PC-9 (cell line): ENCODE data around the gene NTF3. TPM values are rescaled to one million over a fixed set of nuclear protein-coding genes. Genes with fewer than 3 reads are reported as not detected.

ENCODE experiments used
- BruUV-seq: library from RNA; stranded (reverse); fragments of 400-500 nt; replicated peaks from 2 replicates; lab custom pipeline; 2021; lab: Mats Ljungman, UMichigan
- CTCF ChIA-PET: fragments of 300-600 bp; sonication (Branson Sonifier 250); formaldehyde crosslinking; loops from one replicate; lab custom pipeline; 2022; ENCODE audit warnings: antibody characterized with exemption; lab: Charles Lee
- POLR2A ChIA-PET: fragments of 300-600 bp; sonication (Branson Sonifier 250); formaldehyde crosslinking; loops from one replicate; lab custom pipeline; 2022; ENCODE audit warnings: antibody characterized with exemption; ENCODE audit not compliant: unreplicated experiment; lab: Charles Lee
- DNase-seq, 2 experiments: peaks; one replicate each; pipeline versions ENCODE4 v3.0.0 to v3.0.0-alpha.2; 2015 to 2022; ENCODE audit warnings: mixed read lengths in 1 of 2
- H2AFZ ChIP-seq: fragments of 200-600 bp; sonication (generic); 2 replicates; pipeline ENCODE4 v1.8.1; 2017; ENCODE audit warnings: antibody characterized with exemption
- H3F3A ChIP-seq: fragments of 200-600 bp; sonication (generic); 2 replicates; pipeline ENCODE4 v1.8.1; 2017; ENCODE audit warnings: antibody characterized with exemption, mild to moderate bottlenecking, low read depth; ENCODE audit not compliant: insufficient read depth
- H3K27ac ChIP-seq: fragments of 200-600 bp; sonication (generic); 2 replicates; pipeline ENCODE4 v1.6.1; 2016; ENCODE audit warnings: mixed run types
- H3K27me3 ChIP-seq: fragments of 200-600 bp; sonication (generic); 2 replicates; pipeline ENCODE4 v1.6.1; 2016; ENCODE audit warnings: low read depth, mixed run types; ENCODE audit not compliant: insufficient read depth
- H3K36me3 ChIP-seq: fragments of 200-600 bp; sonication (generic); 2 replicates; pipeline ENCODE4 v1.6.1; 2016; ENCODE audit warnings: low read depth, mixed run types
- H3K4me1 ChIP-seq: fragments of 200-600 bp; sonication (generic); replicated peaks from 2 replicates; pipeline ENCODE4 v1.6.1; 2016; ENCODE audit warnings: mixed run types; ENCODE audit not compliant: insufficient read depth
- H3K4me2 ChIP-seq: fragments of 200-600 bp; sonication (generic); 2 replicates; pipeline ENCODE4 v1.6.1; 2017; ENCODE audit warnings: mixed run types
- H3K4me3 ChIP-seq: fragments of 200-600 bp; sonication (generic); 2 replicates; pipeline ENCODE4 v1.6.1; 2016; ENCODE audit warnings: mixed run types
- H3K79me2 ChIP-seq: fragments of 200-600 bp; sonication (generic); 2 replicates; pipeline ENCODE4 v1.6.1; 2017; ENCODE audit warnings: low read depth, mixed run types
- H3K9me2 ChIP-seq: fragments of 200-600 bp; sonication (generic); 2 replicates; pipeline ENCODE4 v1.8.1; 2017; ENCODE audit warnings: mild to moderate bottlenecking; ENCODE audit not compliant: insufficient read depth
- H3K9me3 ChIP-seq: fragments of 200-600 bp; sonication (generic); 2 replicates; pipeline ENCODE4 v1.8.1; 2016; ENCODE audit warnings: low read depth; ENCODE audit not compliant: insufficient read depth
- H4K20me1 ChIP-seq: fragments of 200-600 bp; sonication (generic); 2 replicates; pipeline ENCODE4 v1.8.1; 2017; ENCODE audit not compliant: insufficient read depth
- EZH2 ChIP-seq: fragments of 200-600 bp; sonication (generic); IDR thresholded peaks from 2 replicates; pipeline ENCODE4 v1.8.0; 2017; ENCODE audit warnings: antibody characterized with exemption, low read depth
- intact Hi-C: fragments of 100-400 bp; cut with micrococcal nuclease; formaldehyde crosslinking; loops from one replicate; pipeline ENCODE4 v1.10.0; 2022; ENCODE audit not compliant: unreplicated experiment
- total RNA-seq: library from RNA; stranded (reverse); gene quantifications from 2 replicates; pipeline ENCODE4 v1.2.3, GENCODE V29; 2021
- TF ChIP-seq, protein P1 (sequence below): fragments of 200-600 bp; sonication (generic); conservative IDR thresholded peaks from 2 replicates; pipeline ENCODE4 v1.6.1; 2017; ENCODE audit warnings: mixed run types, antibody characterized with exemption, mild to moderate bottlenecking, moderate library complexity

Gene NTF3
- total RNA-seq, 1 experiment from 2014 or later, result not detected

- DNase-seq, result no peak
- H3K27ac ChIP-seq, result no peak overlapping the region
- no peak overlapping the region for H2AFZ ChIP-seq
- no peaks in the 10 kb centered on the region for H4K20me1 ChIP-seq
- H3K9me3 ChIP-seq, result no peaks in the 10 kb centered on the region
- intact Hi-C loops, result no loop called here
- ChIA-PET CTCF (no interaction called here), POLR2A (no interaction called here)
- no peak overlapping the region for H3K4me2 ChIP-seq
- H3K9me2 ChIP-seq, result no peaks in the 10 kb centered on the region
- no peaks in the 10 kb centered on the region for H3K79me2 ChIP-seq
- no peaks in the 10 kb centered on the region for H3K36me3 ChIP-seq
- H3K4me3 ChIP-seq, result no peak overlapping the region
- TF ChIP-seq, protein P1, sequence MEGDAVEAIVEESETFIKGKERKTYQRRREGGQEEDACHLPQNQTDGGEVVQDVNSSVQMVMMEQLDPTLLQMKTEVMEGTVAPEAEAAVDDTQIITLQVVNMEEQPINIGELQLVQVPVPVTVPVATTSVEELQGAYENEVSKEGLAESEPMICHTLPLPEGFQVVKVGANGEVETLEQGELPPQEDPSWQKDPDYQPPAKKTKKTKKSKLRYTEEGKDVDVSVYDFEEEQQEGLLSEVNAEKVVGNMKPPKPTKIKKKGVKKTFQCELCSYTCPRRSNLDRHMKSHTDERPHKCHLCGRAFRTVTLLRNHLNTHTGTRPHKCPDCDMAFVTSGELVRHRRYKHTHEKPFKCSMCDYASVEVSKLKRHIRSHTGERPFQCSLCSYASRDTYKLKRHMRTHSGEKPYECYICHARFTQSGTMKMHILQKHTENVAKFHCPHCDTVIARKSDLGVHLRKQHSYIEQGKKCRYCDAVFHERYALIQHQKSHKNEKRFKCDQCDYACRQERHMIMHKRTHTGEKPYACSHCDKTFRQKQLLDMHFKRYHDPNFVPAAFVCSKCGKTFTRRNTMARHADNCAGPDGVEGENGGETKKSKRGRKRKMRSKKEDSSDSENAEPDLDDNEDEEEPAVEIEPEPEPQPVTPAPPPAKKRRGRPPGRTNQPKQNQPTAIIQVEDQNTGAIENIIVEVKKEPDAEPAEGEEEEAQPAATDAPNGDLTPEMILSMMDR, result peak; percentile 45; the same call in 1 of the 2 replicates
- no peak for TF ChIP-seq EZH2
- no peaks in the 10 kb centered on the region for H3K4me1 ChIP-seq
- H3K27me3 ChIP-seq, result peaks cover 23% of the 10 kb centered on the region; the same call in 1 of the 2 replicates
- no peaks in the 10 kb centered on the region for H3F3A ChIP-seq
- no TSS peak for BruUV-seq
Measured at GRCh38 chr12:5428332-5429221, 3.3 kb upstream of the NTF3 start.

GRCh38 chr12:5429741-5430557 is 2.0 kb upstream of the NTF3 start:
- BruUV-seq, result no TSS peak
- no peaks in the 10 kb centered on the region for H3F3A ChIP-seq
- intact Hi-C loops, result no loop called here
- TF ChIP-seq, protein P1, result no peak
- no peak for TF ChIP-seq EZH2
- no peaks in the 10 kb centered on the region for H4K20me1 ChIP-seq
- H3K36me3 ChIP-seq, result no peaks in the 10 kb centered on the region
- no peaks in the 10 kb centered on the region for H3K4me1 ChIP-seq
- POLR2A ChIA-PET, result no interaction called here
- CTCF ChIA-PET, result no interaction called here
- no peak for DNase-seq
- no peak overlapping the region for H2AFZ ChIP-seq
- no peak overlapping the region for H3K4me2 ChIP-seq
- H3K9me2 ChIP-seq, result no peaks in the 10 kb centered on the region
- peaks cover 27% of the 10 kb centered on the region for H3K27me3 ChIP-seq
- no peak overlapping the region for H3K4me3 ChIP-seq
- H3K9me3 ChIP-seq, result no peaks in the 10 kb centered on the region
- no peak overlapping the region for H3K27ac ChIP-seq
- no peaks in the 10 kb centered on the region for H3K79me2 ChIP-seq

DNA sequence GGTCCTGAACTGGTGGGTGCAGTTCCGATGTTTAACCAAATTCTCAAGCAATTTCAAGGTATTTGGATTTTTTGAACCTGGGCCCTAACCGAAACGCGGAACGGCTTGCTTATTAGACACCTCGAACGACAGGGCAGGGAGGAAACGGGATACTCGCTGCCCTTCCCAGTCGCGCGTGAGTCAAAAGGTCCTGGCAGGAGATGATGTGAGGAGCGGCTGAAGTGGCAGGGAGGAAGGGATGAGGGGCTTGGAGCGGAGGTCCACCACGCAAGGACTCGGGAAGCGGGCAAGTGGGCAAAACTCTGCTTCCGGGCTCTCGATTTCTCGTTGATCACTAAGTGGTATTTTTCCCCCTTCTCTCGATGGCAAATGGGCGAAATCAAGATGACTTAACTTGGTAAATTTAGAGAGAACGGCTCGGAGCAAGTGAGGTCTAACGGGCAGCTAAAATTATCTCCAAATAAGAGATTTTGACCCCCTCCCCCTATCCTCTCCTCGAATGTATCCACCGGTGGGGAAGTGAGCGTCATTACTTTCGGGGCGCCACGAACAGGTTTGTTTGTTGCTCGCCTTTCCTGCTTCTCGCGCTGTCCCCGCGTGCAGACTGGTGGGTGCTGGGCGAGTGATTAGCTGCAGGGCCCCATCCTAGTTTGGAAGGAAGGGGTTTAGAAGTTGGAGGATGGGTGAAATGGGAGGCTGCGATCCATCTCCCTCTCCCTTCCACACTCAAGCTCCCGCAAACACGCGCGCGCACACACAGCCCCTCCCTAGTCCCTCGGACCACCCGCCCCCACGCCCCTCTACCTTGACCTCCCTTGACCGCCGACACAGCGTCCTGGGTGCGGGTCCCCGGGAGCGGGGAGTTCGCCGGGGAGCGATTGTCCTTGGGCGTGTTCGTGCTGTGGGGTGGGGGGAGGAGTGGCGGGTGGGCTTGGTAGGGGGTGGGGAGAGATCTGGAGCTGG is 986 bp upstream of the NTF3 start:
- CTCF ChIA-PET, result no interaction called here
- H2AFZ ChIP-seq, result no peak overlapping the region
- no peak overlapping the region for H3K4me2 ChIP-seq

More for the DNA sequence above, 986 bp upstream of the NTF3 start:
- H3K27ac ChIP-seq, result no peak overlapping the region
- intact Hi-C loops, result no loop called here
- H3K9me2 ChIP-seq, result no peaks in the 10 kb centered on the region
- no TSS peak for BruUV-seq
- no peaks in the 10 kb centered on the region for H3K9me3 ChIP-seq
- H3F3A ChIP-seq, result no peaks in the 10 kb centered on the region
- H4K20me1 ChIP-seq, result no peaks in the 10 kb centered on the region
- H3K4me3 ChIP-seq, result no peak overlapping the region
- H3K36me3 ChIP-seq, result no peaks in the 10 kb centered on the region
- no peaks in the 10 kb centered on the region for H3K79me2 ChIP-seq
- H3K27me3 ChIP-seq, result peaks cover 37% of the 10 kb centered on the region
- H3K4me1 ChIP-seq, result no peaks in the 10 kb centered on the region
- no peak for TF ChIP-seq EZH2
- TF ChIP-seq, protein P1, result no peak
- POLR2A ChIA-PET, result no interaction called here
- no peak for DNase-seq
